AG09319 (cell line): Measurements from ENCODE around the gene IL11.

Experiments used
- DNase-seq: peaks from one replicate; pipeline ENCODE4 v3.0.0-alpha.2; 2010; ENCODE audit warnings: low read depth; ENCODE audit errors: extremely low read depth
- TF ChIP-seq, protein P1 (sequence below): IDR thresholded peaks from 2 replicates; pipeline ENCODE4 v1.5.1; 2011; ENCODE audit warnings: low read depth, mild to moderate bottlenecking, inconsistent platforms, low read length, moderate library complexity

Gene IL11

DNA sequence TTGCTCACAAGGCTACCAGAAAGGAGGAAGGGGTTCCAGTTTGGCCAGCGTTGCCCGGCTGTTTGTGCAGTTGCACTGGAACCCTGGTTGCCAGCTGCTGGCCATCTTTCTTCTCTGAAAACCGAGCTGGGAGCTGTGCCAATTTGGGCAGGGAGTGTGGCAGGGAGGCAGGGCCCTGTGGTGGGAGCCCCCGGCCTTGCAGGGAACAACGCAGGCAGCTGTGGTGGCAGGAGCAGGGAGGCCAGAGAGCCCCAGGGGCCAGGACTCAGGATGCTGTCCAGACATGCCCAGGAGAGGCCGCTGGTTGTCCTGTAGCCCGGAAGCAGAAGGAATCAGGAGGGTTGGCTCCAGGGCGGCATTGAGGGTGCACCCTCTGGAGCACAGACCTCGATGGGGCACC, 25.8 kb downstream of the IL11 start:
- TF ChIP-seq, protein P1, sequence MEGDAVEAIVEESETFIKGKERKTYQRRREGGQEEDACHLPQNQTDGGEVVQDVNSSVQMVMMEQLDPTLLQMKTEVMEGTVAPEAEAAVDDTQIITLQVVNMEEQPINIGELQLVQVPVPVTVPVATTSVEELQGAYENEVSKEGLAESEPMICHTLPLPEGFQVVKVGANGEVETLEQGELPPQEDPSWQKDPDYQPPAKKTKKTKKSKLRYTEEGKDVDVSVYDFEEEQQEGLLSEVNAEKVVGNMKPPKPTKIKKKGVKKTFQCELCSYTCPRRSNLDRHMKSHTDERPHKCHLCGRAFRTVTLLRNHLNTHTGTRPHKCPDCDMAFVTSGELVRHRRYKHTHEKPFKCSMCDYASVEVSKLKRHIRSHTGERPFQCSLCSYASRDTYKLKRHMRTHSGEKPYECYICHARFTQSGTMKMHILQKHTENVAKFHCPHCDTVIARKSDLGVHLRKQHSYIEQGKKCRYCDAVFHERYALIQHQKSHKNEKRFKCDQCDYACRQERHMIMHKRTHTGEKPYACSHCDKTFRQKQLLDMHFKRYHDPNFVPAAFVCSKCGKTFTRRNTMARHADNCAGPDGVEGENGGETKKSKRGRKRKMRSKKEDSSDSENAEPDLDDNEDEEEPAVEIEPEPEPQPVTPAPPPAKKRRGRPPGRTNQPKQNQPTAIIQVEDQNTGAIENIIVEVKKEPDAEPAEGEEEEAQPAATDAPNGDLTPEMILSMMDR: no peak; the same call in 1 of the 2 replicates
- no peak for DNase-seq

- TF ChIP-seq, protein P1: no peak
- DNase-seq: no peak
Observed at GRCh38 chr19:55341595-55342531, 28.4 kb downstream of the IL11 start.

GRCh38 chr19:55341171-55341588, 29.1 kb downstream of the IL11 start:
- TF ChIP-seq, protein P1: no peak
- DNase-seq: no peak

DNA sequence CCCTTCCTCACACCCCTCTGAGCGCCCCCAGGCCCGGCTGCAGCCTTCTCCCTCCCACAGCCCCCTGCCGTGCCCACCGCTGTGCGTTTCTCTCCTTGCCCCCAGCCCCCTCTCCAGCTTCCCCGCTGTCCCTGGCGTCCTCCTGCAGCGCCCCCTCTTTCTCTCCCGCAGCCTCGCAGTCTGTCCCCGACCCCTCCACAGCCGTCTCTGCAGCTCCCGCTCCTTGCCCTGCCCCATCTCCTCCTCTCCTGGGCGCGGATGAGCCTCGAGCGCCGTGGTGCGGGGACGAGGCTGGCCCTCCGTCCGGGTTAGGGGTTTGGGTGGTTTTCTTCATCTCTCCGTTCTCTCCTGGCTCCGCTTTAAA, 29.5 kb downstream of the IL11 start:
- TF ChIP-seq, protein P1: peak; percentile 12
- no peak for DNase-seq

DNA sequence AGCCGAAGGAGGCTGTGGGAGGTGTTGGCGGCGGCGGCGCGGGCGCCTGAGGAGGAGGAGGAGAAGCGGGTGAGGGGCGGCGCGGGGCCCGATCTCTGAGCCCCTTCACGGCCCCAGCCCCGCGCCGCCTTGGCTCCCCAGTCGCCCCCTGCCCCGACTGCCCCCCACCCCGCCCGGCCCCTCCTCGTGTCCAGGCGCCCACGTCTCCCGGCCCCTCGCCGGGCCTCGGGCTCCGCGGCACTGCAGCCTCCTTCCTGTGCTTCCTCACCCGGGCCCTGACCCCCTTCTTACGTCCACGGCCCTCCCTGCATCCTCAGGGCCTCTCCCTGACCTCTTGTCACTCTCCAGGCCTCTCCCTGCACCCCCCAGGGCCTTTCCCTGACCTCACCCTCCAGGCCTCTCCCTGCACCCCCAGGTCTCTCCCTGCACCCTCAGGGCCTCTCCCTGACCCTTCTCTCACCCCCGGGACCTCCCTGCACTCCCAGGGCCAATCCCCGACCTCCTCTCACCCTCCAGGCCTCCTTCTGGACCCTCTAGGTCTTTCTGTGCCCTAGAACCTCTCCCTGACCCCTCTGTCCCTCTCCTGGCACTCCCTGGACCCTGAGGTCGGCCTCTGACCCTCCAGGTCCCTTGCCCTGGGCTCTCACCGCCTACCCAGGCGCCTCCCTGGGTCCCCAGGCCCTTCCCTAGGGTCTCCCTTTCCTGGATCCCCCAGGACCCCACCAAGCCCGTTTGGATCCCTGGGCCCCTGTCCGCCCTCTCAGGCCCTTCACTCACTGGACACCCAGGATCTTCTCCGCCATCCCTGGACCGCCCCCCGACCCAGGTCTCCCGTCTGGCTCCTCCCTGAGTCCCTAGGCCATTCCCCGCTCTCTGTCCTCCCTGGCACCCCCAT, 30.1 kb downstream of the IL11 start:
- DNase-seq: no peak
- TF ChIP-seq, protein P1: no peak

GRCh38 chr19:55339105-55339888, 31.0 kb downstream of the IL11 start, which contains the start of gene KMT5C:
Gene KMT5C (plus strand): TSS chr19:55339876. CDS start chr19:55341937, 2,061 bp downstream.
- peak; percentile 100 for DNase-seq
- TF ChIP-seq, protein P1: peak; percentile 37
